HG03103 (cell line): ENCODE measurements around the gene RNU1-4.
"Not testable (repeated sequence)": the region's sequence is repeated elsewhere in the genome, so short reads cannot be mapped to it uniquely, and the experiment has no call there.

Source experiments
- ATAC-seq: cut with Tn5 transposase; IDR thresholded peaks from one replicate; pipeline ENCODE4 v1.9.1; 2021; ENCODE audit warnings: low read depth; ENCODE audit not compliant: unreplicated experiment

RNU1-4 gene

DNA sequence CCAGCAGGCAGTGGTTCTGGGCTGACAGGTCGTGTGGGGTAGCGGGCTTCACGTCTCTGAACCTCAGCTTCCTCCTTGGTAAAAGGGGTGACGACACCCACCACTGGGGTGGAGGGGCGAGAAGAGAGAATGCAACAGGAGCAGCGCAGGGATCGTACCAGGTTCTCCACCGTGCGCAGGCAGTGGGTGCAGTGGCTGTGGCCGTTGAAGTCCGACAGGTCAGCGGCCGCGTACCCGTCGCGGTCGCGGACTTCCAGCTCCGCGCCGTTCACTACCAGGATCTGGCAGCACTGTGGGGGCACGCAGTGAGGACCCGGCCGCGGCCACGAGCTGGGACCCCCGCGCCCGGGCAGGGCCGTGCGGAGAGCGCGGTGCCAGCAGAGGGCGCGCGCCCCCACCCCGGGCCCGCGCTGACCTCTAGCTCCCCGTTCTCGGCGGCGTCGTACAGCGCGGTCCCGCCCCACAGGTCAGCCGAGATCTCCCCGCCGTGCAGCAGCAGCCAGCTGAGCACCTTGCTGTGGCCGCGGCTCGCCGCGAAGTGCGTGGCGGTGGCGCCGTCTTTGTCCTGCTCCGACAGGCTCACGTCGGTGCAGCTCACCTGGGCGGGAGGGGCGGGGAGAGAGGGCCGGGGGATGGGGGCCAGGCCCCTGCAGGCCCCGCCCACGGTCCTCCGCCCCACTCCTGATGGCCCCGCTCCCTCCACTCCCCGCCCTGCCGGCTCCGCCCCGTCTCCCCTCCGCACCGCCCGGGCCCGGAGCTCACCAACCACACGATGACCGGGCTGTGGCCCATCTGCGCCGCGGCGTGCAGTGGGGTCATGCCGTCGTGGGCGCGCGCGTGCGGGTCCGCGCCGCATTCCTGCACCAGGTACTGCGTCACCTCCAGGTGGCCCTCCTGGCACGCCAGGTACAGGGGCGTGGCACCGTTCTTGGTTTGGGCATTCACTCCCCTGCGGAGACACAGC lies 32.9 kb upstream of the RNU1-4 start:
- not testable (repeated sequence) for ATAC-seq

- not testable (repeated sequence) for ATAC-seq
Measured at GRCh38 chr1:16708704-16709103, 31.6 kb upstream of the RNU1-4 start.

- not testable (repeated sequence) for ATAC-seq
Measured at GRCh38 chr1:16709659-16710087, 30.6 kb upstream of the RNU1-4 start.

GRCh38 chr1:16710618-16711017 lies 29.7 kb upstream of the RNU1-4 start:
- not testable (repeated sequence) for ATAC-seq

DNA sequence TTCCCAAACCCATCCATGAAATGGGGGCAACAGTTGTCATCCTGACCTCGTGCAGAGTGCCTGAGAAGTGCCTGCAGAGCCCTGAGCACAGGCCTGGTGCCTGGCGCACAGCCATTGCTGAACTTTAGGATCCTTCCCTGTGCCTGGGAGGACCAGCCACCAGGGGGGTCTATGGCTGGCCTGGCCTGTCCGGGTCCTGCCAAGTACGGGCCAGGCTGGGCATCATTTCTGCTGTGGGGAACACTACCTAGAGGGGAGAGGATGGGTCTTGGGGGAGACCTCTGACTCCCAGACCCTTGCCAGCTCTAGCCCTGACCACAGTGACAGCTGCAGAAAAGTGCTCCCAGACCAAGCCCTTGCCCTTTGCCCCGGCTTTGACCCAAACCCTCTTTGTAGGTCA lies 28.2 kb upstream of the RNU1-4 start:
- ATAC-seq, result not testable (repeated sequence)

DNA sequence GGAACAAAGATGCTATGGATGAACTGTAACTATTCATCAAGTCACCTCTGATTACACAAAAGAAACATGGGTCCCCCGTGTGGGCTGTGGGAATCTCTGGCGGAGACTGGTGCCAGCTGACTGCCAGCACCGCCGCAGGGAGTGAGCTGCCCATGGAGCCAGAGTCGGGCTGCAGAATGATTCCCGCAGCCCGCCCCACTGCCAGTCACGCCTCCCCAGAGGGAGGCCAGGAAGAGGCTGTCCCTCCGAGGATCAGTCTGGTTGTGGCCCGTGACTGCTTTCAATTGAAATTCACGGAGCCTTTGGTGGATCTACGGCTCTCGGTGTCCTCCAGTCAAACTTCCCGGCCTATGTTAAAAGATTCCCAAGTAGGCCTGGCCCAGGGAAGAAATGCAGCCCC lies 27.7 kb upstream of the RNU1-4 start:
- not testable (repeated sequence) for ATAC-seq

GRCh38 chr1:16712984-16713383 lies 27.3 kb upstream of the RNU1-4 start:
- not testable (repeated sequence) for ATAC-seq

DNA sequence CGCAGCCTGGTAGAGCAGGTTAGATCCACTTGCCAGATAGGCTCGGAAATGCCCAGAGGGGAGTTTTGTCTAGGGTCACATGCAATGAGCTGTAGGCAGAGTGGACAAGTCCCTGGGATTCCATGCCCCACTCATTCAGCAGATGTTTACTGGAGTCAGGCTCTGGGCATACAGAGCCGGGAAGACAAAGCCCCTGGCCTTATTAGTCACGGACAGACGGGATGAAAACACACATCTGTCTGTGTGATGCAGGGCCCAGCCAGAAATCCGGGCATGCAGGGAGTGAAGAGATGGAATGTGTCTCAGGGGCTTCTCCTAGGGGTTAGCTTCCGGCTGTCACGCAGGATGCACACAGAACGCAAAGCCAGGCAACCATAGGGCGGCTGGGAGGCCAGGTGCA lies 26.8 kb upstream of the RNU1-4 start:
- ATAC-seq, result not testable (repeated sequence)

- ATAC-seq, result no peak
Measured at GRCh38 chr1:16716691-16717335, 23.5 kb upstream of the RNU1-4 start.

DNA sequence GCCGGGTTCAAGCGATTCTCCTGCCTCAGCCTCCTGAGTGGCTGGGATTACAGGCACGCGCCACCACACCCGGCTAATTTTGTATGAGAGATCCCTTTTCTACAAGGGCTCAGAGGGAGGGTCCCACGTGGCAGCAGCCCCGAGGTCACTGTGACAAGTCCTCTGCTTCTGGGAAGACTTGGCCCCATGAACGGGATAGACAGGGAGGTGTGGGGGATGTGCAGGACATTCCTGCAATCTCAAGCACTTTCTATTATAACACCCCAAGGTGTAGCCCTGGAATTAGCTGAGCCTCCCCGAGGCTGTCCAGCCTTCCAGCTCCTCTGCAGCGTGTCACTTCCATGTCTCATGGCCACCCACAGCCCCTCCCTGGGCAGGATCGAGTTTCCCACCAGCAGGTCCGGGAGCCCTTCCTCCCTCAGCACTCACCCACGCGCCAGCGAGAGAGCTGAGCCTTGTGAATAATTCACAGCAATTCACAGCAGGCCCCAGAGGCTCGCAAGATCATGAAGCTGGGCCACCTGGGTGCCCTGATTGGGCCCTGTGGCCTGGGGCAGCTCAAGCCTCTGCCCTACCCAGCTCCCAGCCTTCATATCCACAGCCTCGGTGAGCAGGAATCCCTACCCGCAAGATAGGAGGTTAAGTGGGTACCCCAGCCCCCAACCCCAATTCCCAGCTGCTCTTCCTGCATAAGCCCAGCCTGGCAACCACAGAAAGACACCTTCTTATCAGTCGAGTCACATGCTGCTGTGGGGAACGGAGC lies 22.8 kb upstream of the RNU1-4 start:
- no peak for ATAC-seq

GRCh38 chr1:16718099-16718907 lies 22.0 kb upstream of the RNU1-4 start:
- not testable (repeated sequence) for ATAC-seq

DNA sequence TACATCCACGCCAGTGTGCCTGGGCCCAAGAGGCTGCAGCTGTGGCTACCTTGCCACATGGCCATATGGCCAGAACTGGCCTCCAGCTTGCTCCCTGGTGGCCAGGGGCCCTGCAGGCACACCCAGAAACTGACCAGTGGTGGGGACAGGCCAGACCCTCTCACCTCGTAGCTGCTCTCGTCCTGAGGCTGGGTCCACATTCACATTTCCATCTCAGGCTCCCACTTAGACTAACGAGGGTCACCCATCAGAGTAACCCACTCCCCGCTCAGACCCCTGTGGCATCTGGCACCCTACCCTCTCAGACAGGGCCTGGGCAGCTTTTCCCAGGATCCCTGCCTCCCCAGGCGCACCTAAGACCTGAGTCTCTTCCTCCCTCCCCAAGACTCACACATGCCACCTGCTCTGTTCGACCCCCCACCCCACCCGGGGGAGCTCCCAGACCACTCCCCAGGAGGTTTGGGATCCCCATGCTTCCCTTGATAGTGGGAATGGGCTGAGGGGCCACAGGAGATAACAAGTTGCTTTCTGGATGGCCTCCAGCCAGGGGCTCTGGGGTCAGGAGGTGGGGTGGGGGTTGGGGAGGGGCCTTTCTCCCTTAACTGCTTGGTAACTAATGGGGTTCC lies 21.3 kb upstream of the RNU1-4 start:
- no peak for ATAC-seq

DNA sequence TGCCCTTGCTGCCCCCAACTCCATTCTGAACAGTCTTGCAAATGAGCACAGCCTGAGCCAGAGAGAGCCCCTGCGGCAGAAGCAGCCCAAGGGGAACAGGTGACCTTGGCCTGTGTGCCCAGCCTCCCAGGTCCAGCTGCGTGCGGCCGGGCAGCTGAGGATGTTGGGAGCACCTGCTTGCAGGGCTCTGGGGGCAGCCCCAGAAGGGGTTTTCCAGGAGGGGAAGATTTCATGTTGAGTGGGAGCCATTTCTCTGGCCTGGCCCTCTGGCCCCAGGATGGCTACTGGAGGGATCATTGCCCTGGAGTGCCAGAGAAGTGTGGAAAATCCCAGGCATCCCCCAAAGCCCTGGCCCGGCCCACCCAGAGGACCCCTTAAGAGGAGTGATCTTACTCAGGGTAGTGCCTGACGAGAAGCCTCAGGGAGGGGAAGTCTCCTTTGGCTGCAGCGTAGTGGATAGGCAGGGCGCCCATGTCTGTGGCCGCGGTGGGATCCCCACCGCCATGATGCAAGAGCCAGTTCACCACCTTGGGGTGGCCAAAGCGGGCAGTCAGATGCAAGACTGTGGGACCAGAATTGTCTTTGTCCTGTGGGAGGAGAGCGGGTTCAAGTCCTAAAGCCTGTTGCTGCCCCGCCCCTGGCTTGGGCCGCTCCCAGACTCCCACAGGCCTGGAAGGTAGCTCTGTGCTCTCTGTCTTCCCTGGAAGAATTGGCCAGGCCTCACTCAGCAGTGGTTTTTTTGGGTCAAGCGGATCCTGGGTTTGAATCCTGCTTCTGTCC lies 20.6 kb upstream of the RNU1-4 start:
- ATAC-seq, result no peak

DNA sequence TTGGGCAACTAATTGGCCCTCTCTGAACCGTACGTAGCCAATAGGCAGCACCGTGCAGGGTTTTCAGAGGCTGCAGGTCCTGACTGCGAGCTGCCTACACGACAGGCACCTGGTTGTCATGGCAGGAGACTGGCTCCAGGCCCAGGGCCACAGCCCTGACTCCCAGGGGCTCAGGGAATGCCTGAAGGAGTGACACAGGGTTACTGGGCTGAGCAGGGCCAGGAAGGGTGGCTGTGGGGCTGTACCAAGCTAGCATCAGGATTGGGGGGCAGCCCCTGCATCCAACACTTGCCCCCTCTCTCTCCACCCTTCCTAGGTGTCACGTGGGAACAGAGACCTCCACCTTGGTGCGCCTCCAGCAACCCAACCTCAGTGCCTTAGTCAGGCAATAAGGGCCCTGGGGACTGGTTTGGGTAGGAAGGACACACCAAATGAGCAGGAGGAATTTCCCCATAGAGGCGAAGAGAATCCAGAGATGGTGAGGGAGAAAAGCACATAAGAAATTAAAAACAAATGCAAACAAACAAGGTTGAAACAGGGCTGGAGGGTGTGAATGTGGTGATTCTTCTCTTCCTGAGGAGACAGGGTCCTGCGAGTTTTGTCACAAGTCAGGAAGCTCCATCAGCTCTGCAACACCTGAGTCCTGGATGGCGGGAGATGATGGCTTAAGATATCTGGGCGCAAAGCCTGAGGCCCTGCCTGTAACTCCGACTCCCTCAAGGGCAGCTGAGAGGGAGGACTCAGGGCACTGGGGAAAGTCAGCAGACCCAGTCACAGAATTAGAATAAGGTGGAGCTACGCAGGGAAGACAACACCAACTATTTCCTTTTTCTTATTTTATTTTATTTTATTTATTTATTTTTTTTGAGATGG lies 19.7 kb upstream of the RNU1-4 start:
- no peak for ATAC-seq

DNA sequence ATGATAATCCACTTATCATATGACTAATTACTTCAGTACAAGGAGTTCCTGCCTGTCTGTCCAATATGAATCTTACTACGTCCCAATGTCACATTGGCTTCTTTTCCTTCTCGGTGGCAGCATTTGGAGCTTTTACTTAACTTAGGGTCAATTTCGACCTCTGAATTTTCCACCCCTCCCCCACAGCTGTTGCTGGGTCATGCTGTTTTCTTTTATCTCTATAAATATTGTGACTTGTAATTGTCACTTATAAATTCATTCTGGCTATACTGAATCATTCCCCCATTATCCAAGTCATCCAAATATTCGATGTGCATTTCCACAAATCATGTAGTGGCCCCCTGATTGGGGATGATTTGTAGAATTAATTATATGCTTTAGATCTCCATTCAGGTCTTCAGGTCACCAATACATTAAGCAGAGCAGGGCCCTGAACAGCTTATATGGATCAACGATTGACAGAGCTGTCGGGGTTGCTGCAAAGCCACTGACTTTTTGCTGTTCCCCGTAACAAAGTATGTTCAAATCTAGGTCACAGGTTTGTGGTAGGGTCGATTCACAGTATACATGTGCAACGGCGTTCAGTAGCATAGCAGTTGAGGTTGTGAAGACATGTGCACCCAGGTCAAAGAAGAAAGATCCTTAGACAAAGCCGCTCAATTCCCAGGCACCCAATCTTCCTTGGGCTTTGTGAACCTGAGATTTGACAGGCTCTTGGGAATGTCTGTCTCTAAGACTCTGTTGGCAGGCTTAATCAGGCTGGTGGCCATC lies 18.3 kb upstream of the RNU1-4 start:
- ATAC-seq, result no peak

DNA sequence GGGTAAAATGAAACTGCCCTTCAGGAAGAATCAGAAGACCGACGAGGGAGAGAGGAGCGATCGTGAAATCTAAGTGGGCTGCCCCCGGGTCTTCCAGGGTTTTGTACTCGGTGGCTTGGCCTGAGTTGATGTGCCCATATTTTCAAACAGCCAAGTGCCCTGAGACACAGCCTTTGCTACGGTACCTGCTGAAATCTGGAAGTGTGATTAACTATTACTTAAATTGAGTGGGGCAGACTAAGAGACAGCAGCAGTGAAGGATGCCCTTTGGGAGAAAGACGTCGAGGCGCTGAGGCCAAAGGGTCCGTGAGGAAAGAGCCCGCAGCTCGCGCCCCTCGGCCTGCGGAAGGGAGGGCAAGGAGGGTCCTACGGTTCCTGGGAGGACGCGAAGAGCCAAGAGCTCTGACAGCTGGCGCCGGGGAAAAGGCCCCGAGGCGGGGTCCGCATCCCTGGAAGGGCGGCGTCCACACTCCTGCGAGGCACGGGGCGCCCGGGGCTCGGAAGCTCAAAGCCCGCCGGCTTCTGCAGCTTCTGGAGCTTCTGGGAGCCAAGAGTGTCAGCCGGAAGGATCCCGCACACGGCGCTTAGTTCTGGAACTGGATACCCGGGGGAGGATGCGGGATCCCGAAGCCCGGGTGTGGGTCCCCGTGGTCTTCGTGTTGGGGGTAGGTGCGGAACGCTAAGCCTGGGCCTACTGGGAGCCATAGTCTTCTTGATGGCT lies 15.4 kb upstream of the RNU1-4 start:
- ATAC-seq, result no peak
